ENCODE measurements around the gene PLCH1.

PLCH1 gene

DNA sequence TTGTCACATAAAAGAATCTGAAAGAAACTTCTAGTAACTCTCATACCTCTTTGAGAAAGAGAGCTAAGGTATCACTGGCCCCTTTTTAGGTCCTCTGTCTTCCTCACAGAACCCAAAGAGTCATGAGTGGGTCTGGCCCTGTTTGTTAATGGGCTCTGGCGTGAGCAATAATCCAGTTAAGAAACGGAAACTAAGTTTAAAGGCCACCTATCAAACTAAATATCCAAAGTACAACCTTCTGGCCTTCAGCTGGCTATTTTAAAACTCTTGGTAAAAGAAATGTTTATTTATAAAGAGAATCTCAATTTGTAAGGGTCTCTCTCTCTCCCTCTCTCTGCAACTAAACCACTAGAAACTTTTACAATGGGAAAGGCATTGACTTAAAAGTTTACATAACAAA, 380.4 kb downstream of the PLCH1 start:
- in situ Hi-C loops (cut with MboI; ENCODE audit: low sequenced_read_pairs): no loop called here

DNA sequence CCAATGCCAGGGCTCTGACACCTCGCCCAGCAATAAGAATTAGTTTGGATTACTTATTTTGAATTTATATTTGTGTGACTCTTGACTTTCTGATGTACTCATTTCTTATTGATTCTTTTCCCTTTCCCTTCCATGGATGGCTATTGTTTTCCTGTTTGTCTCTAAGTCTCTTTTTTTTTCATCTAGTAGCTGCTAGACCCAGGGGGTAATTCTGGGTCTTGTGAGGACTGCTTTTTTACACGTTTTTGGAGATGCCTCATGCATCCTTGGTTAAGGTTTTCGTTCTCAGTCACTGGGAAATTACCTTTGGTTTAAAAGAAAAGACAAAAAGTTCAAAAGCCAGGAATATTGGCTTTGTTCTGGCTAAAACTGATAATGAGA, 381.2 kb downstream of the PLCH1 start:
- in situ Hi-C loops (cut with MboI; ENCODE audit: low sequenced_read_pairs): no loop called here

DNA sequence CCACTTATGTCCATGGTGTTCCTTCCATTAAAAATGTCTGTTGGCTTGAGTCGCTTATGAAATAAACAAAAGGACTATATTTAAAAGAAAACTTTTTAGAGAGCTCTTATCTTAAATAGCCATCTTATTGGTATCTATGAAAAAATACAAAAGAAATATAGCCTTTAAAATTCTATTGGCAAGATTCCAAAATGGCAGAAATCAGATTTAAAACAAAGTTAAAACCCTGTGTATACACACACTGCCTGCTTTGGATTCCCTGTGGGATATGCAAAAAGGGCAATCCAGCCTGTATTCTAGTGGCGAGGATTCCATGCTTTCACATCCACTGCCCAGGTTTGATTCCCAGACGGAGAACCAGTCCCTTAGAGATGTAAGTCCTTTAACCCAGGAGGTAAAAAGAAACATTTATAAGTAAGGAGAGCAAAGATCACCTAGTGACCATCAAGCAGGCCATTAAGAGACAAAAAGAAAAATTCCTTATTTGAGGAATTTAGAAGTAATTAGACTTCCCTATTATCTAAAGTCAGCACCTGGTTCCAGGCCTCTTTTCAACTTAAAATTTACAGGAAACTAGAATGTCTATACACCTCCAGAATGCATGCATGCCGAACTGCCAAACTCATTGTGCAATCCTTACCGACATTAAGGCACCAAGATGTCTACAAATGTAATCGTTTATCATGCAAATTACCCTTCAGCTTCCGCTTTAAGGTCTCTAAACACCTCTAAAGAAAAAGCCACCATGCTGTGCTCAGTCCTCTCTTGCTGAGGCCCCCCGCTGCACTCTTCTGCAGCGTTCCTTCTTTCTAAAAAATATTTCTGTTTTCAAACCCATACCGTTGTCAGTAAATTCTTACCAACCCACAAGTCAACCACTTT, 381.8 kb downstream of the PLCH1 start:
- in situ Hi-C loops (cut with MboI; ENCODE audit: low sequenced_read_pairs): no loop called here

DNA sequence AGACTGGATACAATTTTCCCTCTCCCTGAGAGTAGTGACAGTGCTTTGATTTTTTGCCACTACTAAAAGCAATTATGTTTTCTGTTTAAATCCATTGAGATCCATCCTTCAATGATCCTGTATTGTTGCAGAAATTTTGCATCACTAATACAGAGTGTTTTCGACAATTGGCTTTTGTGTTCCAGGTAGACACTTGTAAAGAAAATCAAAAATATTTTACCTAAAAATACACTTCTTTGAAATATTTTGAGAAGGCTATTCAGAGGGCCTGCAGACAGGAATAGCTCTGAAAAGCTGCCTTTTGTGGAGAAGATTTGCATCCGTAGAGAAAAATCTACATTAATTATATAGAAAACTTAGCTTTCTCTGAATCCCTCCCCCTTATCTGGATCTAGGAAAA, 384.6 kb downstream of the PLCH1 start:
- in situ Hi-C loops (cut with MboI; ENCODE audit: low sequenced_read_pairs): no loop called here

DNA sequence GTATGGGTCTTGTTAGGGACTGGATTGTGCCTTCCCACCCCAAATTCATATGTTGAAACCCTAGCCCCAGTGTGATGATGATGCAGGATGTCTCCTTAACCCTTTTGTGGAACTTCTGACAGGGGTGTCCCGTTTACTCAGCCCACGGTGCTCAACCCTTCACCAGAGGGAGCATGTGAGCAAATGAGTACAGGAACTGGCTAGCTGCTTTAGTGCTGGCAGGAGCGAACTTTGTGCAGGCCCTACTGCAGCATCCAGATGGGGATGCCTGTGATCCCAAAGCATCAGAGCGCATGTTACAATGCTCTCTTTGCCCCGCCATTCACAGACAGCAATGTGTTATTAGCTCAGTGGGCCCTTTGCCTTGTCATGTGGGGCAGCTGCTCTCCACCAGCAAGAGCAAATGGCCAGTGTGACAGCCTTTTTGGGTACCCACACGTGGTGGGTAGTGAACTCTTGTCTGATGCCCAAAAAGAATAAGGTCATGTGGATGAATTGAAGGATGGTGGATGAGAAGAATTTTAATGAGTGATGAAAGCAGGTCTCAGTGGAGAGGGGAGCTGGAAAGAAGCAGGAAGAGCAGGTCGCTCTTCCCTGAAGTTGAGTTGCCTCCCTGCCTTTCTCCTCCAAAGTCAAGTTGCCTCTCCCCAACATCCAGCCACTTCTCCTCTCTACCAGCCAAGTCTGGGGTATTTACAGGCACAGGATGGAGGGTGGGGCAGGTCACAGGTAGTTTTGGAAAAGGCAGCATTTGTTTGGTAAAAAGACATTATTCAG, 388.1 kb downstream of the PLCH1 start:
- in situ Hi-C loops (cut with MboI; ENCODE audit: low sequenced_read_pairs): no loop called here

DNA sequence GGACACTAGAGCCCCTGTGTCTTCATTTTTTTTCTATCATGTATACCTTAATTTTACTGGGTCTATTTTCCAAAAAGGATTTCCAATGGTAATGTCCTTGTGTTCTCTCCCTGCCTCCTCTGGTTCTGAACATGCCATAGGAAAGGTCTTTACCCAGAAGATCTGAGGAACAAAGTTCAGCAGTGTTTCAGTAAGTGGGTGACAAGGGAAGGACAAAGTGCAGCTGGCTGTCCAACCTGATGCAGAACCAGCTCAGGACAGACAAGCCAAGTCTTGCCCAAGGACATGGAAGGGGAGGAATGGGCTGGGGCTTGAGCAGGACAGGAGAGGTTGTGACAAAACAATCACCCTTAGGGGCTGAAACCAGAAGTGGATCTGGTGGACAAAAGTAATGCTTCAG, 390.2 kb downstream of the PLCH1 start:
- in situ Hi-C loops (cut with MboI; ENCODE audit: low sequenced_read_pairs): no loop called here

DNA sequence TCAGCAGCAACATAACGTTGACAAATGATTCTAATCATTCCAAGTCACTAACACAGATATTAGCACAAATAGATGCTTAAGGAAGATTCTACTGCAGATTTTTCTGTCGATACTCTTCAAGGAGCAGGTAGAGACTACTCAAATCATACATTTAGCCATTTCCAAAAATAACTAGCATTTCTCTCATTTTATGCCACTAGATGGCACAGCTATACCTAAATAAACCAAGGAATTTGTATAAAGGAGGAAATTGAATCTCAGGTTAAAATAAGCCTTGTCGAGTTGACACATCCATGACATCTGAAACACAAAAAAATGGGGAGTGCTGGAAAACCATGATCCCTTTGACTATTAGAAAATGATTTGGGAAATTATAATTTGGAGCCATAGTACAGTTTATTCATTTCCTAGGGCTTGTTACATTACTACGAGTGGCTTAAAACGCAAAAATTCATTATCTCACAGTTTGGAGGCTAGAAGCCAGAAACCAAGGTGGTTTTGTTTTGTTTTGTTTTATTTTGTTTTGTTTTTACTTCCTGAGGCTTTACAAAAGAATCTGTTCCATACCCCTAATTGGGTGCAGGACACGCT, 391.9 kb downstream of the PLCH1 start:
- in situ Hi-C loops (cut with MboI; ENCODE audit: low sequenced_read_pairs): no loop called here

DNA sequence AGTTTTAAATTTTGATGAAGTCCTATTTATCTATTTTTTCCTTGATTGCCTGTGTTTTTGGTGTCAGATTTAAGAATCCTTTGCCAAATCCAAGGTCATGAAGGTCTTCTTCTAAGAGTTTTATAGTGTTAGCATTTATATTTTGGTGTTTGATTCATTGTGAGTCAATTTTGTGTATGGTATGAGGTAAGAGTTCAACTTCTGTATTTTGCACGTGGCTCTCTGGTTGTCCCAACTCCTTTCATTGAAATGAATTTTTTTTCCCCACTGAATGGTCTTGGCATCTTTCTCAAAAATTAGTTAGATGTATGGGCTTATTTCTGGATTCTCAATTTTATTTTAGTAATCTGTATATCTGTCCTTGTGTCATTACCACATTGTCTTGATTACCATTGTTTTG, 394.3 kb downstream of the PLCH1 start:
- in situ Hi-C loops (cut with MboI; ENCODE audit: low sequenced_read_pairs): no loop called here

DNA sequence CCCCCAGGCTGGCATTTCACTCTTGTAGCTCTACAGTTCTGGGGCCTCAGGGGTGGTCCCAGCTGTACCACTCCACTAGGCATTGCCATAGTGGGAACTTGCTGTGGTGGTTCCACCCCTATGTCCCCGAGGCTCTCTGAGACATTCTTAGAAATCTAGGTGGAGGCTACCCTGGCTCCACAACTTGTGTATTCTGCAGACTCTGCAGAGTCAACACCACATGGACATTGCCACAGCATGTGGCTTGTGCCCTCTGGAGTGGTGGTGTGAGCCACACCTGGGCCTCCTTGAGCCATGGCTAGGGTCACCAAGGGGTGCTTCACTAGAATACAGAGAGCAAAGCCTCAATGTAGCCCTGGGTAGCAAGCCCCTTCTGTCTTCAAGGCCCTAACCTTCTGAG, 397.0 kb downstream of the PLCH1 start:
- in situ Hi-C loops (cut with MboI; ENCODE audit: low sequenced_read_pairs): no loop called here

DNA sequence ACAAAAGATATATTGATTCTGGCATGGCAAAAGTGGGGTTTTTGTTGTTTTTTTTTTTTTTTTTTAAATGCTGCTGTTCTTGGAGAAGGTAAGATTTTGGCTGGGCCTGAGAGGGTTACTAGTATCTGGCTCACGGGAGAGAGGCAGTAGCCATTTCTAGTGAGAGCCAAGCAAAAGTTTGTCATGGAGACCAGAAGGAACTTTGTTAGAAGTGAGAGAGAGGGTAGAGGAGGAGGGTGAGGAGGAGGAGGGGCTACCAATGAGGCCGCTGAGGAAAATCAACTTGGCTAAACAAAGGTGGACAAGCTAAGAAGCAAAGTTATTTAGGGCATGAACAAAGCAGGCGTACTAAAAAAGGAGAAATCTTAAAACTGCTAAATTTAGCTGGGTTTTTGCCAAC, 402.5 kb downstream of the PLCH1 start:
- in situ Hi-C loops (cut with MboI; ENCODE audit: low sequenced_read_pairs): no loop called here

DNA sequence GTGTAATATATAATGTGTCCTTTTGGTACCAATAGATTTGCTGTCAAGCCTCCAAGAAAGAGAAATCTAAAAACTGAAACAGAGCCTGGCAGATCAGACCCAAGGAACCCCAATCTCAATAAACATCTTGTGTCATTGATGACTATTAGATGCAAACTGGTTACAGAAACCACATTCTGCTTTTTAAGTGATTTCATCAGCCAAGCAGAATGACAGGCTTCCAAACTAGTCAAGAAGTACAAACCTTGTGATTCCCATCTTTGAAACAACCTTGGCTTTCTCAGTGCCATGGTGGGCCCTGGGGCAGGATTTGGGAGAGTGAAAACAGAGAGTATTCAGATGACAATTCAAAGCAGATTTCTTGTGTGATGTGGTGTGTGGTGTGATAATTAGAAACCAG, 405.8 kb downstream of the PLCH1 start:
- in situ Hi-C loops (cut with MboI; ENCODE audit: low sequenced_read_pairs): no loop called here

DNA sequence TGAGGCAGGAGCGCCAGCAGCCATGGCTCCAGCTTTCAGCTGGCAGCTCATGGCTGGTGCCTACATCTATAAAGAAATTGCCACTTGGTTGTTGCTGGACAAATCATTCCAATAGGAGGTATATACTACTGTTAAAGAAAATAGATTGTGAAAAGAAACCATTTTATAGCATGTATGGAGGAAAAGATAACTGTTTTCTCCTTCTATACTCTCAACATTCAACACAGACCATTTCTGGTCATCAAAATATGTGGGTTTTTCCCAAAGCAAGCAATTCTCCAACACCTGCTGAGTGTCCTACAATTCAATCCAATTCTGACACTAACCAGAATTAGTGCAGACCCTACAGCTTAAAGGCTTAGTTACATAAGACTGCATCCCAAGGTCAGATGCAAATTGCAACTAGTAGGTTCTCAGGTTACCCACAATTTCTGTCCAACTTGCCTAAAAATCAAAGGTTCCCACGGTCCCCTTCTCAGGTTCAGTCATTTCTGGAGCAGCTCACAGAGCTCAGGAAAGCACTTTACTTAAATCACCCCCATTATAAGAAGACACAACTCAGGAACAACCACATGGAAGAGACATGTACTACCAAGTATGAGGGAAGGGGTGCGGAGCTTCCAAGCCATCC, 409.0 kb downstream of the PLCH1 start:
- in situ Hi-C loops (cut with MboI; ENCODE audit: low sequenced_read_pairs): no loop called here

DNA sequence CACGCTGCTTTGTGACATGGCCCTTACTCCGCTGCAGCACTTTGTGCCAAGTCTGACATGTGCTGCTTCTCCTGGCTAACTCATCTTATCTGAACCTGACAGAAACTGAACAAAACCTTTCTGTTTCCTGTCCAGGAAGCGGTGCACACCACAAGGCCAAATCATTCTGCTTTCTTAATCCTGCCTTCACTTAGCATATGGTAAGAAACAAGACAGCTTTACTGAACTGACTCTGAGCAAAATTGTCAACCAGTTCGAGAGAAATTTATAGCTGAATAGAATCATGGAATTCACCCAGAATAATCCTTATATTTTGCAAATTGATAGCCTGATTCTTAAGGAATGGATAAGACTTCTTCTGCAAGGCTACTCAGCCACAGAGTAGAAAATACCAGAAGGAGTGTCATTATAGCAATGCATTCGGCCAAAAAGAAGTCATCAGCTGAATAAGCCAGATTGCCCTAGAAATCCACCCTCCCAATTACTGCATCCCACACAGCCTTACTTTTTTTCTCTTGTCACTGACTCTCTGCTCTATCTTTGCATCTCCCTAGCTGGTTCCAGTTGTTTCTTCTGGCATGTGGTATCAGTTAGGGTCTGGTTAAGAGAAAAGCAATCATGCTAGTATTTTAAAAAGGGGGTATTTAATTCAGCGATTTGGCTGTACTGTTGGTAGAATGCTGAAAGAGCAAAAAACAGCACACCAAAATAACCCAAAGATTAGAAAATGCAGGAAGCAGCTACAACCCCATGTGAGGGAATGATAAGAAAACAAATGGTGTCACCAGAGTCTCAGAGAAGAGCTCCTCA, 409.8 kb downstream of the PLCH1 start:
- in situ Hi-C loops (cut with MboI; ENCODE audit: low sequenced_read_pairs): no loop called here

DNA sequence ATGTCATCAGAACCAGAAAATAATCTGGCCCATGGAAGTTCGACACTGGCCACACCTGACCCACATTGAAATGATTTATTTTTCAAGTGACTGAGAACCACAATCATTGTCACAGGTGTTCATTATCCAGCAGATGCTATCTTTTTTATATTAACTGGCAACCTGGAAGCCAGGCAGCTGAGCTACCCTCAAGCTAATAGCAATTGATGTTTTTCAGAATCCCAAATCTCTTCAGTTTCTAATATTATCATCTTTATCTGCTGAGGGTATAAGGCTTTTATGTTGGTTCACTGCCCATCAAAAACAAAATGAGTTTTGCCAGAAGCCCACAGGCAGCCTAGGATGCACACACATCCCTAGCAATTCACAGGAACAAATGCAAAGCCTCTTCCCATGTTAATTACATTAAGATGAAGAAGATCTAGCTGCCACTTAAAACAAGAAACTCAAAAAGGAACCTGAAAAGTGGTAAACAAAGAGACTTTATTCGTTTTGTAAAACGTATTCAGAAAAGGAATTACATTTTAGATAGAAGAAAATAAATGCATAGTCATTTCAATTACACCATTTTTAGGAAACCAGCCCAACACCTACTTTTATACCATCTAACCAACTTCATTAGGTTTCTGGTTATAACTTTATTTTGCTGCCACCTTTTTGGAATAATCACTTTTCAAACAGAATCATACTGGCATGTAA, 410.5 kb downstream of the PLCH1 start:
- in situ Hi-C loops (cut with MboI; ENCODE audit: low sequenced_read_pairs): no loop called here

DNA sequence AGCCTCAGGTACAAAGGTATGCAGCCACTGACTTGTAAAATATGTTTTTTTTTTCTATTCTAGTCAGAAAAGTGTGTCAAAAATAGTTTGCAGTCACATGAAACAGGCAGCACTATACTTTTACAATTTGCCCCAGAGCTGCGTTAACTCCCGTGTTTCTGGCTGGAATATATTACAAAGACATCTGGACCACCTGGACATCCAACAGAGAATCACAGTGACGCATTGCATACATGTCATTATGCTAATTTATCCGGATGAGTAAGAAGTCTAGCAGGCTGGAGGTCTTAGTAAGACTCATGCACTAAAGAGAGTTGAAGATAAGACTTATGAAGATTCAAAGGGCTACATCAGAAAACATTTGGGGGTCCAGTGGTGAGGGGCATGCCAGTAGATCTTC, 412.2 kb downstream of the PLCH1 start:
- in situ Hi-C loops (cut with MboI; ENCODE audit: low sequenced_read_pairs): no loop called here

DNA sequence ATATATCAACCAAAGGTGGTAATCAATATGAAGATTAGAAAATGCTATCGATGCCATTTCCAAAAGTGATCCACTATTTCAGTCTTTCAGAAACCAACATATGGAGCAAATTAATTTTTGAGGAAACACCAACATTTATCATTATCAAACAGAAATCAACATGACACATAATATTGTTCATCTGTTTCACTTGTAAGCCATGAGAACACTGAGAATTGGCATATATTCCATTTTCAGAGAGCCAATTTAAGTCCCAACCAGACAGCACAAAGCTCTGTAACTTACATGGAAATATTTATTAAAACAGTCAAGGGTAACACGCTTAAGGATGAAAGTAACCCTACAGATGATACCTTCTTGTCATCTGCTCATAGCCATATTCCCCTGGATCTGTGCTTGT, 413.8 kb downstream of the PLCH1 start:
- in situ Hi-C loops (cut with MboI; ENCODE audit: low sequenced_read_pairs): no loop called here

DNA sequence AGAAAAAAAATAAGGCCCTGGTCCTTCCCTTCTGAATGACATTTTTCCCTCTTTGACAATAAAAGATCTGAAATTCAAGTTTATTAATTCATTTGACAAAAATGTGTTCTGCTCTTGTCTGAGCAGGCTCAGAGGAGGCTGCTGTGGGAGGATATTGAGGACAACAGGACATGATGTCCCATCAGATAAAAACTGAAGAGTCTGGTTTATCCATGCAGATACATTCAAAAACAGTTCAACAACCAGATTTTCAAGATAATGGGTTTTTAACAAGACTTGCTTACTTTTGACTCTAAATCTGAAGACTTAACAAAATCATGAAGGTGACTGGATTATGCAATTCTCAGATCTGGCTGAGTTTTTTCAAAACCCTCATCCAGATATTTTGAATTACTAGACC, 414.5 kb downstream of the PLCH1 start:
- in situ Hi-C loops (cut with MboI; ENCODE audit: low sequenced_read_pairs): no loop called here

DNA sequence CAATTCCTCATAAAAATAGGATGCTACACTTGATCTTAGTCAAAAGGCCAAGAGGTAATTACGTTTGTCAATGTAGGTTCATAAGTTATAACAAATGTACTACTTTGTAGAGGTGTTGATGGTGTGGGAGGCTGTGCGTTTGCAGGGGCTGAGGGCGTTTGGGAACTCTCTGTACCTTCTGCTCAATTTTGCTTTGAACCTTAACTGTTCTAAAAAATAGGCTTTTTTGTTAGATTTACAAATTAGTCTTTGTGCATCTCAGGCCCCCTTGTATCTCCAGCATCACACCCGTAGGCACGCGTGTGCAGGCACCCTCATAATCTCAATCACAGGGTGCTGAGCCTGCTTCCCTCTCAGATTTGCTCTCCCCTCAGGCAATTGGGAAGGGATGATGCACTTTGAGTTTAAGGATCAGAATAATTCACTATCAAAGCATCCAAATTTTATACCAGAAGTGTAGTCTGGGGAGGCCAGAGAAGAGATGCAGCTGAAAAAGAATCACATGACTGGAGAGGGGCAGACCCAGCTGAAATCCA, 415.3 kb downstream of the PLCH1 start:
- in situ Hi-C loops (cut with MboI; ENCODE audit: low sequenced_read_pairs): no loop called here

DNA sequence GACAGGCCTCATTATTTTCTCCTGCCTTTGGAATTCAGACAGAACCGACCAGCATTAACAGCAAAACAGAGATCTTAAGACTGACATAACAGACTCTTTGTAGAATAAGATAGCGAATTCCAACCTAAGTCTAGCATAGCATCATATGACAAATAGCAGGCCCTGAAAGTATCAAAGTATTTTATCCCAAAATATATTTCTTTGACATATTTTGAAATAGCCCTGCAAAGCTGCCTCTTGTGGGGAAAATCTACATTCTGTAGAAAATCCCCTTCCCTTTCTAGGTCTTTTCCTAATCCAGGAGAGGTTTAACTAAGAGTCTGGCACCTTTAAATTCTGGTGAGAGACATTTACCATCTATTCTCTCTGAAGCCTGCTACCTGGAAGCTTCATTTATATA, 417.0 kb downstream of the PLCH1 start:
- in situ Hi-C loops (cut with MboI; ENCODE audit: low sequenced_read_pairs): no loop called here

DNA sequence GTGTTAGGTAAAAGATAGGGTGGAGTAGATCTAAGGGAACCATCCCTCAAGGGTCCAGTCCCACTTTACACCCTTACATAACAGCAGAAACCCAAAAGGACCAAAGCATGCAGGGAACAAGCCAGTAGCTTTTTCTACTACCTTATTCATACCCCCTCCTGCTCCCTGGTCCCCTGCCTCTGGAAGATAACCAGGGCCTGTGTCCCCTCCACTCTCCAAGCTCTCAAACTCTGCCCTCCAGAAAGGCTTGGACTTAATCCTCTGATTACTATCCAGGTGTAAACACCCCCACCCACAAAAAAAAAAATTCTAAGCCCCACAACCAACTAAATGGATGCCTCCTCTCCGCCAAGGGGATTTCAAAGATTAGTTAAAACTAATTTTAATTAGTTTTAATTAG, 417.4 kb downstream of the PLCH1 start:
- in situ Hi-C loops (cut with MboI; ENCODE audit: low sequenced_read_pairs): no loop called here

Data from HL-60/S4 treated with phorbol 12-myristate 13-acetate at 8.2 ng/mL for 4 days and 3 days (cell line).